Vagina (tissue), 2 donors: ENCODE results near the gene KCNK17.
"Not testable (repeated sequence)": the region's sequence is repeated elsewhere in the genome, so short reads cannot be mapped to it uniquely, and the experiment has no call there.

ENCODE experiments used
- CTCF ChIP-seq, 3 experiments: fragments of 450-650 bp in 2 of 3; fragments of 200-600 bp in 1 of 3; sonication (generic) in 1 of 3; IDR thresholded peaks; one replicate each; pipeline ENCODE4 v1.5.1; 2017 to 2019; ENCODE audit warnings: antibody characterized with exemption in 3 of 3, mild to moderate bottlenecking in 2 of 3, moderate library complexity in 2 of 3
- POLR2A ChIP-seq, 2 donors: fragments of 450-650 bp; IDR thresholded peaks; one replicate each; pipeline ENCODE4 v1.6.1; 2017; ENCODE audit warnings: antibody characterized with exemption in 2 of 2, mild to moderate bottlenecking in 2 of 2, moderate library complexity in 2 of 2

- not testable (repeated sequence) for TF ChIP-seq POLR2A, CTCF (IDR thresholded peaks at IDR 0.05)
Measured at GRCh38 chr6:39286596-39286995, 27.6 kb downstream of the KCNK17 start.
